Karpas-422 (cell line): ENCODE results near the gene PROSER2. TPM values are rescaled to one million over a fixed set of nuclear protein-coding genes. Genes with fewer than 3 reads are reported as not detected.
"Not testable (repeated sequence)": the region's sequence is repeated elsewhere in the genome, so short reads cannot be mapped to it uniquely, and the experiment has no call there.

Source experiments
- DNase-seq: peaks from one replicate; pipeline ENCODE4 v3.0.0-alpha.2; 2015
- H2AFZ ChIP-seq: fragments of 200-600 bp; sonication (generic); 2 replicates; pipeline ENCODE4 v1.6.1; 2014; ENCODE audit warnings: antibody characterized with exemption, low read length, mixed read lengths
- H3K27ac ChIP-seq: fragments of 200-600 bp; sonication (generic); 2 replicates; pipeline ENCODE4 v1.5.1; 2014; ENCODE audit warnings: mild to moderate bottlenecking, low read length, moderate library complexity
- H3K27me3 ChIP-seq: fragments of 200-600 bp; sonication (generic); 2 replicates; pipeline ENCODE4 v1.6.1; 2014; ENCODE audit warnings: low read length, mixed read lengths
- H3K36me3 ChIP-seq: fragments of 200-600 bp; sonication (generic); 2 replicates; pipeline ENCODE4 v1.6.1; 2014; ENCODE audit warnings: low read length, mixed read lengths; ENCODE audit not compliant: insufficient read depth
- H3K4me1 ChIP-seq: fragments of 200-600 bp; sonication (generic); 2 replicates; pipeline ENCODE4 v1.6.1; 2014; ENCODE audit warnings: mild to moderate bottlenecking, low read length, mixed read lengths
- H3K4me2 ChIP-seq: fragments of 200-600 bp; sonication (generic); 2 replicates; pipeline ENCODE4 v1.6.1; 2014; ENCODE audit warnings: low read length, low read depth, mild to moderate bottlenecking; ENCODE audit not compliant: poor library complexity, severe bottlenecking
- H3K4me3 ChIP-seq: fragments of 200-600 bp; sonication (generic); 2 replicates; pipeline ENCODE4 v1.5.1; 2014; ENCODE audit warnings: mild to moderate bottlenecking, antibody characterized with exemption, low read length, mixed read lengths
- H3K79me2 ChIP-seq: fragments of 200-600 bp; sonication (generic); 2 replicates; pipeline ENCODE4 v1.6.1; 2014; ENCODE audit warnings: mild to moderate bottlenecking, low read length, mixed read lengths
- H3K9ac ChIP-seq: fragments of 200-600 bp; sonication (generic); 2 replicates; pipeline ENCODE4 v1.6.0; 2014; ENCODE audit warnings: low read length
- H3K9me2 ChIP-seq: fragments of 200-600 bp; sonication (generic), shearing (Covaris generic); replicated peaks from 2 replicates; pipeline ENCODE4 v1.6.0; 2014; ENCODE audit warnings: mild to moderate bottlenecking, low read length, moderate library complexity; ENCODE audit not compliant: insufficient read depth
- H3K9me3 ChIP-seq: fragments of 300-700, 200-600 bp; sonication (generic); 2 replicates; pipeline ENCODE4 v1.6.1; 2014; ENCODE audit warnings: low read length, mixed read lengths
- H4K20me1 ChIP-seq: fragments of 200-600 bp; sonication (generic); 2 replicates; pipeline ENCODE4 v1.6.1; 2014; ENCODE audit warnings: mild to moderate bottlenecking, antibody characterized with exemption, low read length, low read depth; ENCODE audit not compliant: insufficient read depth
- total RNA-seq: library from RNA; depleted of rRNA; stranded (reverse); fragments of >200 nt; shearing (Covaris generic); gene quantifications from 2 replicates; pipeline ENCODE4 v1.2.3, GENCODE V29; 2014; ENCODE audit warnings: low replicate concordance

Gene PROSER2
- total RNA-seq, 1 experiment from 2014 or later = not detected

DNA sequence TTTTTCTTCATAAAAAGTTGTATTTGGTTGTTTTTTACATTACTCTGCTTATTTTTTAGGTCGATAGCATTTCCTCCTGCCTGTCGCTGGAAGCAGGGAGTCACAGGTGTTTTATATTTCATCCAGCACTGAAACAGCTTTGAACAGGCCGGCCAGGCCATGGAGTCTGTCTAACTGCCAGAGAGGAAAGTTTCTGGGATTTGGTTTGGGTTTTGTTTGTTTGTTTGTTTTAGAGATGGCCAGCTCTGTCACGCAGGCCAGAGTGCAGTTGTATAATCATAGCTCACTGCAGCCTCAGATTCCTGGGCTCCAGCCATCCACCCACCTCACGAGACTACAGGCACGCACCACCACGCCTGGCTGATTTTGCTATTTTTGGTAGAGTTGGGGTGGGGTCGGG, 23.4 kb downstream of the PROSER2 start:
- H3K79me2 ChIP-seq = no peaks in the 10 kb centered on the region
- no peak overlapping the region for H2AFZ ChIP-seq
- no peak overlapping the region for H3K27ac ChIP-seq
- H4K20me1 ChIP-seq = no peaks in the 10 kb centered on the region
- no peak for DNase-seq
- no peaks in the 10 kb centered on the region for H3K27me3 ChIP-seq
- H3K4me3 ChIP-seq = no peak overlapping the region
- H3K4me2 ChIP-seq = no peak overlapping the region
- no peak overlapping the region for H3K9ac ChIP-seq
- no peaks in the 10 kb centered on the region for H3K9me2 ChIP-seq
- 0 out of 2 replicates have a peak, but pooled peaks cover 4% of the 10 kb centered on the region for H3K4me1 ChIP-seq
- H3K9me3 ChIP-seq = no peaks in the 10 kb centered on the region
- H3K36me3 ChIP-seq = no peaks in the 10 kb centered on the region

GRCh38 chr10:11849277-11849676, 26.1 kb downstream of the PROSER2 start:
- 0 out of 2 replicates have a peak, but pooled peaks cover 4% of the 10 kb centered on the region for H3K4me1 ChIP-seq

DNA sequence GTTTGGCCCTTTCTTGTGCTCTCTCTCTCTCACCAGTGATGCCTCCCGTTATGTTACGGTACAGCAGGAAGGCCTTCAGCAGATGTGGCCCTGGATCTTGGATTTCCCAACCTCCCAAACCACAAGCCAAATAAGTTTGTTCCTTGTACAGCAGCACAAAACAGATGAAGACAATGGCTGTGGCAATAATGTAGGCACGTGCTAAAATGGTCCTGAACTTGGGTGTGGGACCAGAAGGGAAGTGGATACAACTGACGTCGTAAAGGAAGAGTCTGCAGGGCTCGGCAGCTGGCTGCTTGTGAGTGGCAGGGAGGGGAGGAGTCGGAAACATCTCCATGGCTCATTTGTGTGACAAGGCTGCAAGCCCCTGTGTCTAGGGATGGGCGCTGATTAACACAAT, 26.8 kb downstream of the PROSER2 start:
- H3K9me3 ChIP-seq = no peaks in the 10 kb centered on the region
- H3K36me3 ChIP-seq = no peaks in the 10 kb centered on the region
- H3K27ac ChIP-seq = no peak overlapping the region
- H3K4me2 ChIP-seq = no peak overlapping the region
- H4K20me1 ChIP-seq = no peaks in the 10 kb centered on the region
- H3K79me2 ChIP-seq = no peaks in the 10 kb centered on the region
- no peaks in the 10 kb centered on the region for H3K9me2 ChIP-seq
- H3K9ac ChIP-seq = no peak overlapping the region
- no peaks in the 10 kb centered on the region for H3K27me3 ChIP-seq
- DNase-seq = no peak
- H3K4me1 ChIP-seq = 0 out of 2 replicates have a peak, but pooled peaks cover 2% of the 10 kb centered on the region
- no peak overlapping the region for H3K4me3 ChIP-seq
- H2AFZ ChIP-seq = no peak overlapping the region

More at GRCh38 chr10:11849277-11849676, 26.1 kb downstream of the PROSER2 start:
- no peak for DNase-seq
- Histone ChIP-seq H3K4me2 (no peak overlapping the region), H3K4me3 (no peak overlapping the region), H3K36me3 (no peaks in the 10 kb centered on the region), H3K27me3 (no peaks in the 10 kb centered on the region), H3K9me2 (no peaks in the 10 kb centered on the region), H3K9me3 (no peaks in the 10 kb centered on the region), H2AFZ (no peak overlapping the region), H3K79me2 (no peaks in the 10 kb centered on the region), H4K20me1 (no peaks in the 10 kb centered on the region), H3K27ac (no peak overlapping the region), H3K9ac (no peak overlapping the region)

DNA sequence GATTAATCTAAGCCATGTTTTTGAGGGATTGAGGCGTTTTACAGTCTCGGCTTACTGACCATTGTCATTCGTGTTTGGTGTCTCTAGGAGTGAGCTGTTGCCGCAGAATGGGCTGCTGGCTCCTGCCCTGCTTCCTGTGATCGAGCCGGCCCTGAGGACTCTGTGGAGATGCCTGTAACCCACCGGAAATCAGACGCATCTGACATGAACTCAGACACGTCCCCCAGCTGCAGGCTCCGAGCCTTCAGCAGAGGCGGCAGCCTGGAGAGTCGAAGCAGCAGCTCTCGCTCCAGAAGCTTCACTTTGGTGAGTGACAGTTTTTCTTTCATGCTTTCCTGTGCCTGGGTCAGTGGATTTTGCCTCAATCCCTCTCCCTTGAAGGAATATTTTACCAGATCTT, 28.8 kb downstream of the PROSER2 start:
- Histone ChIP-seq H3K9ac (no peak overlapping the region), H3K4me1 (no peaks in the 10 kb centered on the region), H3K9me3 (no peaks in the 10 kb centered on the region), H3K27ac (no peak overlapping the region), H2AFZ (no peak overlapping the region), H3K36me3 (no peaks in the 10 kb centered on the region), H3K79me2 (no peaks in the 10 kb centered on the region), H4K20me1 (no peaks in the 10 kb centered on the region), H3K27me3 (no peaks in the 10 kb centered on the region), H3K9me2 (no peaks in the 10 kb centered on the region), H3K4me2 (no peak overlapping the region), H3K4me3 (no peak overlapping the region)
- DNase-seq = no peak

- not testable (repeated sequence) for DNase-seq, H2AFZ ChIP-seq, H4K20me1 ChIP-seq, H3K27ac ChIP-seq, H3K9me2 ChIP-seq, H3K9ac ChIP-seq, H3K9me3 ChIP-seq, H3K27me3 ChIP-seq, H3K79me2 ChIP-seq, H3K4me1 ChIP-seq, H3K4me2 ChIP-seq, H3K36me3 ChIP-seq, H3K4me3 ChIP-seq
Measured at GRCh38 chr10:11852637-11853036, 29.5 kb downstream of the PROSER2 start.

DNA sequence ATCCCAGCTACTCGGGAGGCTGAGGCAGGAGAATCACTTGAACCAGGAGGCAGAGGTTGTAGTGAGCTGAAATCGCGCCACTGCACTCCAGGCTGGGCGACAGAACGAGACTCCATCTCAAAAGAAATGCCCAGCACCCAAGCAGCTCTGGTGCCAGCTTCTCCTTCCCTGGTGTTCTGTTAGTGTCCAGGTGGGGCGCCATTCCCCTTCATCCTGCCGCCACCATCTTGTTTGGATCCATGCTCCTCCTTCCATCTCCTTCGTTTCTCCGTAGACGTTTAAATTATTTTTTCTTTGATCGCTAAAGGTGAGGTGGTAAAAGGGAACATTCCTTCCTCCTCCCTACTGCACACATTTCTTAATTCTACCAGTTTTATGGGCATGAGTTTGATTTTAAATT, 30.3 kb downstream of the PROSER2 start:
- H3K9me3 ChIP-seq = no peaks in the 10 kb centered on the region
- H3K79me2 ChIP-seq = no peaks in the 10 kb centered on the region

GRCh38 chr10:11854301-11854700, 31.1 kb downstream of the PROSER2 start:
- H3K9ac ChIP-seq = no peak overlapping the region
- H3K4me3 ChIP-seq = no peak overlapping the region
- DNase-seq = no peak
- no peaks in the 10 kb centered on the region for H3K9me2 ChIP-seq
- H3K4me1 ChIP-seq = no peaks in the 10 kb centered on the region
- H3K27ac ChIP-seq = no peak overlapping the region
- H3K4me2 ChIP-seq = no peak overlapping the region
- no peaks in the 10 kb centered on the region for H3K27me3 ChIP-seq
- H3K9me3 ChIP-seq = no peaks in the 10 kb centered on the region
- H3K36me3 ChIP-seq = no peaks in the 10 kb centered on the region
- no peak overlapping the region for H2AFZ ChIP-seq
- H3K79me2 ChIP-seq = no peaks in the 10 kb centered on the region
- H4K20me1 ChIP-seq = no peaks in the 10 kb centered on the region

More for the DNA sequence above, 30.3 kb downstream of the PROSER2 start:
- Histone ChIP-seq H3K4me1 (no peaks in the 10 kb centered on the region), H2AFZ (no peak overlapping the region), H3K27ac (no peak overlapping the region), H3K9me2 (no peaks in the 10 kb centered on the region), H3K4me2 (no peak overlapping the region), H3K4me3 (no peak overlapping the region), H3K9ac (no peak overlapping the region), H4K20me1 (no peaks in the 10 kb centered on the region), H3K36me3 (no peaks in the 10 kb centered on the region), H3K27me3 (no peaks in the 10 kb centered on the region)
- no peak for DNase-seq

DNA sequence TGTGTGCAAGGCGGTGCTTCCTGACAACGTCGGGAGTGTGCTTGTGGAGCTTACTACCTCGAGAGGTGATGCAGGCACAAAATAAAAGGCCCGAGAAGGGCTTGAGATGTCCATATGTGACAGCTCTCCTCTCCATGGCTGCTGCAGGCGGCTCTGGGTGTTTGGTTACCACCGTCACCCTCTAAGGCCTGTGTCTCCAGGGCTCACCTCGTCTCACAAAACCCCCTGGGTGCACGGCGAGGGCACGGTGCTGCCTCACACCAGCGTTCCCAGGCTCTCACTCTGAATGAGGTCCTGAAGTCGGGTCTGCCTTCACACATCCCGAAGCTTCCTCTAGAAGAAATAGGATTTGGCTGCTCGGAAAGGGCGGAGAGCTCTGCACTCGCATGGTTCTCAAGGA, 32.9 kb downstream of the PROSER2 start:
- H3K9ac ChIP-seq = no peak overlapping the region
- no peak for DNase-seq
- no peaks in the 10 kb centered on the region for H3K9me2 ChIP-seq
- H3K79me2 ChIP-seq = no peaks in the 10 kb centered on the region
- H3K27me3 ChIP-seq = no peaks in the 10 kb centered on the region
- H4K20me1 ChIP-seq = no peaks in the 10 kb centered on the region
- no peaks in the 10 kb centered on the region for H3K4me1 ChIP-seq
- no peaks in the 10 kb centered on the region for H3K36me3 ChIP-seq
- H3K4me2 ChIP-seq = no peak overlapping the region
- no peak overlapping the region for H3K27ac ChIP-seq
- no peak overlapping the region for H2AFZ ChIP-seq
- H3K4me3 ChIP-seq = no peak overlapping the region
- H3K9me3 ChIP-seq = no peaks in the 10 kb centered on the region

- Histone ChIP-seq H3K27ac (no peak overlapping the region), H3K79me2 (no peaks in the 10 kb centered on the region), H3K27me3 (no peaks in the 10 kb centered on the region), H3K9me3 (no peaks in the 10 kb centered on the region), H3K4me2 (no peak overlapping the region), H3K4me3 (no peak overlapping the region), H3K9me2 (no peaks in the 10 kb centered on the region), H3K36me3 (no peaks in the 10 kb centered on the region), H3K9ac (no peak overlapping the region), H2AFZ (no peak overlapping the region), H4K20me1 (no peaks in the 10 kb centered on the region), H3K4me1 (no peaks in the 10 kb centered on the region)
- no peak for DNase-seq
Measured at GRCh38 chr10:11856678-11857077, 33.5 kb downstream of the PROSER2 start.
